Prostate gland (tissue), 2 donors: ENCODE data around the gene ZNF423.

Source experiments
- POLR2A ChIP-seq: fragments of 450-650 bp; IDR thresholded peaks from one replicate; pipeline ENCODE4 v1.6.1; 2016; ENCODE audit warnings: antibody characterized with exemption, mild to moderate bottlenecking
- TF ChIP-seq, protein P1 (sequence below), 4 experiments: fragments of 200-600 bp in 2 of 4; fragments of 450-650 bp in 2 of 4; sonication (generic) in 2 of 4; IDR thresholded peaks; 1 replicate in 3 of 4; 2 replicates in 1 of 4; pipeline ENCODE4 v1.5.1; 2016 to 2019; ENCODE audit warnings: antibody characterized with exemption in 4 of 4, mild to moderate bottlenecking in 2 of 4, moderate library complexity in 2 of 4

DNA sequence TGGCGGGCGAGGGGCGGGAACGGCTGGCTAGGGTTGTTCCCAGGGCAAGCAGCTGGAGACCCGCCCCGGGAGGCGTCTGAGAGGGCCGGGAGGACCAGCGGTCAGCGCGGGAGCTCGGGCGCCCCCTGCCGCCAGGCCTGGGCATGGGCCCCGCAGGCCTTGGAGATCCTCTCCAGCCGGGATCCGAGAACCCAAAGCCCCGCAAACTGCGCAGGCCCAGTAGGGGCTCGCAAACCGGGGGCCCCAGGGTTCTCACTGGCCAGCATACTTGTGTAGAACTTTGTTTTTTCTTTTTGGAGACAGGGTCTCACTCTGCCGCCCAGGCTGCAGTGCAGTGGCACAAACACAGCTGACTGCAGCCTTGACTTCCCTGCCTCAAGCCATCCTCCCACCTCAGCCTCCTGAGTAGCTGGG is 20.8 kb upstream of the ZNF423 start:
- TF ChIP-seq, protein P1, sequence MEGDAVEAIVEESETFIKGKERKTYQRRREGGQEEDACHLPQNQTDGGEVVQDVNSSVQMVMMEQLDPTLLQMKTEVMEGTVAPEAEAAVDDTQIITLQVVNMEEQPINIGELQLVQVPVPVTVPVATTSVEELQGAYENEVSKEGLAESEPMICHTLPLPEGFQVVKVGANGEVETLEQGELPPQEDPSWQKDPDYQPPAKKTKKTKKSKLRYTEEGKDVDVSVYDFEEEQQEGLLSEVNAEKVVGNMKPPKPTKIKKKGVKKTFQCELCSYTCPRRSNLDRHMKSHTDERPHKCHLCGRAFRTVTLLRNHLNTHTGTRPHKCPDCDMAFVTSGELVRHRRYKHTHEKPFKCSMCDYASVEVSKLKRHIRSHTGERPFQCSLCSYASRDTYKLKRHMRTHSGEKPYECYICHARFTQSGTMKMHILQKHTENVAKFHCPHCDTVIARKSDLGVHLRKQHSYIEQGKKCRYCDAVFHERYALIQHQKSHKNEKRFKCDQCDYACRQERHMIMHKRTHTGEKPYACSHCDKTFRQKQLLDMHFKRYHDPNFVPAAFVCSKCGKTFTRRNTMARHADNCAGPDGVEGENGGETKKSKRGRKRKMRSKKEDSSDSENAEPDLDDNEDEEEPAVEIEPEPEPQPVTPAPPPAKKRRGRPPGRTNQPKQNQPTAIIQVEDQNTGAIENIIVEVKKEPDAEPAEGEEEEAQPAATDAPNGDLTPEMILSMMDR (IDR thresholded peaks at IDR 0.05) = peak in 3 of 4 experiments; percentile 59 to 64 (median 62)
- no peak for TF ChIP-seq POLR2A
